ENCODE data around the gene WDR74.
"Not testable (repeated sequence)": the region's sequence is repeated elsewhere in the genome, so short reads cannot be mapped to it uniquely, and the experiment has no call there.

The WDR74 gene

DNA sequence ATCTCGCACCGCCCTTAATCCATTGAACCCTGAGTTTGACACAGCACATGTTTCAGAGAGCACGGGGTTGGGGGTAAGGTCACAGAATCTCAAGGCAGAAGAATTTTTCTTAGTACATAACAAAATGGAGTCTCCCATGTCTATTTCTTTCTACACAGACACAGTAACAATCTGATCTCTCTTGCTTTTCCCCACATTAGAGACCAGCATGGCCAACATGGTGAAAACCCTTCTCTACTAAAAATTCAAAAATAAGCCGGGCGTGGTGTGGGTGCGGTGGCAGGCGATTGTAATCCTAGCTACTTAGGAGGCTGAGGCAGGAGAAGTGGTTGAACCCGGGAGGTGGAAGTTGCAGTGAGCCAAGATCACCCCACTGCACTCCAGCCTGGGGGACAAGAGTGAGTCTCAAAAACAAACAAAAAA lies 19.9 kb upstream of the WDR74 start:
- not testable (repeated sequence) for DNase-seq

DNA sequence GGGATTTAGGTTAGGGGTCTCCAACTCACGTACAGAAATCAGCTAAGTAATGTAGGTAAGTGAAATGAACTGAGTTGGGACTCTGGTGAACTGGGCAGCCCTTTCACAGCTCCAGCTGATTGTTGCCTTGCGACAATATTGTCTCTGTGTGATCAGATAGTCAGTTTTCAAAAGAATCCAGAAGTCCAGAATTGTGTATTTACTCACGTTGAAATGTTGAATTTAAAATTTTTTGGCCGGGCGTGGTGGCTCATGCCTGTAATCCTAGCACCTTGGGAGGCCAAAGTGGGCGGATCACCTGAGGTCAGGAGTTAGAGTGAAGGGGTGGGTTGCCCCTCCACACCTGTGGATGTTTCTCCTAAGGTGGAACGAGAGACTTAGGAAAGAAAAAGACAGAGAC lies 18.8 kb upstream of the WDR74 start:
- no peak for DNase-seq

DNA sequence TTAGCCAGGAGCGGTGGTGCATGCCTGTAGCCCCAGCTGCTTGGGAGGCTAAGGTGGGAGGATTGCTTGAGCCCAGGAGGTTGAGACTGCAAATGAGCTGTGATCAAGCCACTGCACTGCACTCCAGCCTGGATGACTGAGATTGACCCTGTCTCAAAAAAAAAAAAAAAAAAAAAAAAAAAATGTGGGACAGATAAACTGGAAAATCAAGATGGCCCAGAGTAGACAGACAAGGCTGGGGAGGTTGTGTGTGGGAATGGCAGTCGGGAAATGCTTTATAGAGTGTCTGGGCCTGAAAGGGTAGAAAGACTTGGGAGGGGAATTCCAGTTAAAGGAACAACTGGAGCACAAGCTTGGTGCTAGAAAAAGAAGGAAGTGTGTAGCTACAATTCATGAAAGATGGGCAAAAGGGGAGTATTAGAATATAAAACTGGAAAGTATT lies 18.2 kb upstream of the WDR74 start:
- no peak for DNase-seq

DNA sequence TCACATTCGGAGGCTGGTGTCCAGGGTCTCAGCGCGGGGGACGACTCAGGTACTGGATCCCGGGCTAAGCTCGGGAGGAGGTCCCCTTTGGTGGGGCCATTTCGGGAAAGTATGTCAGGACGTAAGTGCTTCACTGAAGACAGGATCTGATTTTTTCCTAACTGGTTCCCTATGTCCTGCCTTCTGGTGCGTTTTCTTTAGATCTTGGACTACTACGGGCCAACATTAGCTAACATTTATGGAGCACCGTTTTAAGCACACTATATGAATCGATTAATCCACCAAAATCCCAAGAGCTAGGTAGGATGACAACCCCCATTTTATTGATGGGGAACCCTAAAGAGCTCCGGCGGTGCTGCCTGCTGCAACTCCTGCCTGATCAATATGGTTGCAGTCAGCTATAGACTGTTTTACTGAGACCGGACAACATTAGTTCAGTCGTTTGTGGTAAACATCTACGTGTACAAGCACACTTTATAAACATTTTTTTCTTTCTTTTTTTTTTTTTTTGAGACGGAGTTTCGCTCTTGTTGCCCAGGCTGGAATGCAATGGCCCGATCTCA lies 17.0 kb upstream of the WDR74 start:
- DNase-seq = no peak

DNA sequence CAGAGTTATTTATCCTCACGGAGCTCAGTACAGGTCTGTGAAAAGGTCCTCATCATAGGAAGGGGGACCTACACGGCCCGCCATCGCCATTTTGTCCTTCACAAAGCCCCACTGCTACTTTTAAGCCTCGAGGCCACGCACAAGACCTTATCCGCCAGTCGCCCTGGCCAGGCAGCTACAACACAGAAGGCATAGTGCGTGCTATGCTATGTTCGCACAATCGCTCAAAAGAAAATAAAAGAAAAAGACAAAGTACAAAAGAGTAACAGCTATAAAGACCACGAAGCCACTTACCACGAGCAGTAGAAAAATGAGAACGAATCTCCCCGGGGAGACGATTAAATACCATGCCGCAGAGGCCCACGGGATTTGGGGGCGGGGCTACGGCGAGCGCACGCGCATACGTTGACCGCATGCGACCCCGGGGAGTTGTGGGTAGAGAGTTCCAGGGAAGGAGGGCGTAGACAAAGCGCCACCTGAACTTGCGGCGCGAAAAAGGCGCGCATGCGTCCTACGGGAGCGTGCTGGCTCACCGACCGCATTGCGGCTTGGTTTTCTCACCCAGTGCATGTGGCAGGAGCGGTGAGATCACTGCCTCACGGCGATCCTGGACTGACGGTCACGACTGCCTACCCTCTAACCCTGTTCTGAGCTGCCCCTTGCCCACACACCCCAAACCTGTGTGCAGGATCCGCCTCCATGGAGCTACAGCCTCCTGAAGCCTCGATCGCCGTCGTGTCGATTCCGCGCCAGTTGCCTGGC lies 16.4 kb upstream of the WDR74 start:
- peak; percentile 99 for DNase-seq

DNA sequence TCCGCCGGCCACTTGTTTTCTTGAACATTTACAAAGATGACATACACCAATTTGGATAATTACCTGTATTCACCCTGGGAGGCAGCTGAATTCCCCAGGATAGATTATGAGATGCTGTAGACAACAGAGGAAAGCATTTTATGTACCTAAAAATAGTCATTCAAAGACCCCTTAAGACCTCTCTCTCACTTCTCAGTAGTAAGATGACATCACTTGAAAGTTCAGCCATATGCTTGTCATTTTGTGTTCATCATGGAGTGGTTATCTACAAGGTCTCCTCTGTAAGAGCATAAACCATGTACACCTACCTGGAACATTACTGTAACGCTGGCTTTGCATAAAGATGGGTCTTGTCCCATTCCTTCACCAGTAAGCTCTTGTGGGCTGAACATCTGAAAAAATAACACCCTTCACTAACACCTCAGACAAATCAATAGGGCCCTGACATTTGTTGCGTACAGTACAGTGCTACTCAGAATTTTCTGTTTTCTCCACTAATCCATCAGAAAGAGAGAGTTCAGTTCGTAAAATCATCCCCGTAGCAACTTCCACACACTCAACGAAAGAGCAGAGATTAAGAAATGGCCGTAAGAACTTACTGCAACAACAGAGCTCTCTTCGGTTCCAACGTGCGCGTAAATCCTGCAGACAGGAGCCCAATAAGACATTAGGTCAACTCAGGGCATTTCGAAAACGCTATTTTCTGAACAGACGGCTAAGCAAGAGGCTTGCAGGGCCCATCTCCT lies 15.6 kb upstream of the WDR74 start:
- no peak for DNase-seq

DNA sequence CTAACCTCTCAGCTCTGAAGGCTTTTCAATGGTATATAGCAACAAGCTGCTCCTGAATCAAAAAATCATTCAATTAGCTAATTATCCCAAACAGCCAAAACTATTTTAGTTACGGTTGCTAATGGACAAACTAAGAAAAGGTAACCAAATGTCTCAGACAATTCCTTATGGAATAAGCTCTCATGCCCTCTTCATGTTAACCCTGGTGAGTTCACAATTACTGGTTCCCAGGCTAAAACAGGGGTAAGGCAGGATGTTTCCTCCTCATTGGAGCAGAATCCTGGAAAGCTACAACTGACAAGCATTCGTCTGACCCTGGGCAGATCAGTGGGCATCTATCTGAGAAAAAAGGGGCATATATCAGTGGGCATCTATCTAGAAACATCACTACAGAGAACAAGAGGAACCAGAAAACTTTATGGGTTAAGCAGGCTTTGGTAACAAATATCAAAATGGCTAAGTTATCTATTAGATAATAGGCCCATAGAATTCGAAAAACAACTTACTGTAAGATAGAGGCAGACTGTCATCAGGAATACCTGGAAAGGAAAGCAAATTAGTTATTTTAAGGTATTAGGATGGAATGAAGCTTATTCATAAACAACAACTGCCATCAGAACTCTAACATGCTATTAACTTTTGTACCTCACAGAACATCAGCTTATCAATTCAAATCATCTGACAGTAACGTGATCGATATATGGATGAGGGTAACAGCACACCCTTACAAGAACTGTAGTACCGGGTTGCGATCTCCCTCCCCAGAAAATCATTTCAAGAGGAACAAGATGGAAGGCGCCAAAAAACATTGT lies 14.8 kb upstream of the WDR74 start:
- DNase-seq = no peak

DNA sequence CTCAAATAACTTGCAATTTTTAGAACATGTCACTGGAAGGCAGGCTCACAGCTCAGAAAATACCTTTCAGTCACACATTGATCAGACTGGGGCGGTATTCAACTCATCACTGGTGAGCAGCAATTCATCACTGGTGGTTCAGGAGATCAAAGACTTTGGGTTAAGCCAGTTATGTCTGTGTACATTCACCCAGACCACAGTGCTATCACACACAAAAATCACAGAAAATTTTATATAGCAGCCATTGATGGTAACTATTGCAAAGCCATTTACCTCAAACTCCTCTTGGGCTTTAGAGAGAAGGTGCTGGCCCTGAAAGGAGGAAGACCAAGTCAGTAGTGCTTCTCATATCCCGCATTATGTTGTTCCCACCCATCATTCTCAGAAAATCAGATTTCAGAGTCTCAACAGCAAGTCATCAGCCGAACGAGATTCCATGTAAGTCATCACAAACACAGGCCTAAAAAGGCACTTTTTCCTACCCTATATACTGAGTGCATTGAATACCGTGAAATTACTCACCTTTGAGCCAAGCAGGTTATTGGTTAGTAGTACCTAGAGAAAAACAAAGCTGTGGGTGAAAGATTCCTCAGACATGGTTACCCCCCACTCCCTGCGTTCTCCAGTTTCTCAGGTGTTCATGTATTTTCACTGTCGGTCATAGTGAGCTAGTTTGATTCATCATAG lies 14.0 kb upstream of the WDR74 start:
- DNase-seq = no peak

DNA sequence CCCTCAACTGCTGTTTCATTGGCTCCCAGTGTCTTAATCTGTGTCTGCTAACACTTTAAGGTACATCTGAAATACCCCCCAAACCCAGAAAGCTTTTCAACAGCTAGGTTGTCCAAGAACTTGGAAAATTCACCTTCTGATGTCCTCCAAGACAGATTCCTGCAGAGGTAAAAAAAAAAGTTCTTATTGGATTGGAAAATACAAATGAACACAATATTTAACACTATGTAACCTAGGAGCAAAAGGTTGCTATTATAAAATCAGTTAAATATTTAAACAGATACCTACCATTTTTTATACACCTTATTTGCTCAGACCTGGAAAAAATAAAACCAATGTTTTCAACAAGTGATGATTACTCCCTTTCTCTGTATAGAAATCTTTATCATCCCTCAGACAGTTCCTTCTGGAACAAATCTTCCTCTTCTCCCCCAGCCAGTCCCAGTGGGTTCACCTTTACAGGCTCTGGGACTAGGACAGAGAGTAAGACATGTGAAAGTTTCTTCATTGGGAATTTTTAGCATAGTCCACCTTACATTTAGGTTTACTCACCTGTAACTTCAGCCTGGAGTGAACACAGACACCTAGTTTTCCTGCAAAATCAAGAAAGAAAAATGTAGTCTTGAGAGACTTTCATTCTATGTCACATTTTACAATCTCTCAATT lies 13.3 kb upstream of the WDR74 start:
- no peak for DNase-seq

DNA sequence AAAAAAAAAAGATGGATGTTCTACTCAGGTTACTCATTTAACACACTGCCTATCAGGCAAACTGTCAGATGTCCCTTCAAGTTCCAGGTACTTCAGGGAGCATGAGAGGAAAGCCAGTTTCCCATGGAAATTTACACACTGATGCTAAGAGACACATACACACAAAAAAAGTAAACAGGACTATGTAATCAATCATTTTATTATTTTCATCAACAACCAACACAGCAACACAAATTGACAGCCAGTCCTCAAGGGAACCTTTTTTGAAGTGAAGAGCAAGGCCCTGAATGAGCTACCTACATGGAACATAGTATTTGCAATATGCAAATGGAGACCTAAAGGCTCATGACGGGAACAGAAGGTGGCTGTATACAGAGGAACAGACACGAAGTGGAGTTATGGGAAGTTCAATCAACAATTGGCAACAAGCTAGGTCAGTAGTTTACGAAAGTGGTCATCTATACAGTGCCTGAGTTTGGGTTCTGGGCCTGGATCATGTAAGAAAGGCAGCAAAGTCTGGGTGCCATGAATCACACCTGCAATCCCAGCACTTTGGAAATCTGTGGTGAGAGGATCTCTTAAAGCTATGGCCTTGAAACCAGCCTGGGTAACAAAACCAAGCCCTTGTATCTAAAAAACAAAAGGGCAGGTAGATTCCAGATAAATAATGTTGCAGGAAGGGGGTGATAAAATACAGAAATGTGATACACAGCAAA lies 12.6 kb upstream of the WDR74 start:
- no peak for DNase-seq

DNA sequence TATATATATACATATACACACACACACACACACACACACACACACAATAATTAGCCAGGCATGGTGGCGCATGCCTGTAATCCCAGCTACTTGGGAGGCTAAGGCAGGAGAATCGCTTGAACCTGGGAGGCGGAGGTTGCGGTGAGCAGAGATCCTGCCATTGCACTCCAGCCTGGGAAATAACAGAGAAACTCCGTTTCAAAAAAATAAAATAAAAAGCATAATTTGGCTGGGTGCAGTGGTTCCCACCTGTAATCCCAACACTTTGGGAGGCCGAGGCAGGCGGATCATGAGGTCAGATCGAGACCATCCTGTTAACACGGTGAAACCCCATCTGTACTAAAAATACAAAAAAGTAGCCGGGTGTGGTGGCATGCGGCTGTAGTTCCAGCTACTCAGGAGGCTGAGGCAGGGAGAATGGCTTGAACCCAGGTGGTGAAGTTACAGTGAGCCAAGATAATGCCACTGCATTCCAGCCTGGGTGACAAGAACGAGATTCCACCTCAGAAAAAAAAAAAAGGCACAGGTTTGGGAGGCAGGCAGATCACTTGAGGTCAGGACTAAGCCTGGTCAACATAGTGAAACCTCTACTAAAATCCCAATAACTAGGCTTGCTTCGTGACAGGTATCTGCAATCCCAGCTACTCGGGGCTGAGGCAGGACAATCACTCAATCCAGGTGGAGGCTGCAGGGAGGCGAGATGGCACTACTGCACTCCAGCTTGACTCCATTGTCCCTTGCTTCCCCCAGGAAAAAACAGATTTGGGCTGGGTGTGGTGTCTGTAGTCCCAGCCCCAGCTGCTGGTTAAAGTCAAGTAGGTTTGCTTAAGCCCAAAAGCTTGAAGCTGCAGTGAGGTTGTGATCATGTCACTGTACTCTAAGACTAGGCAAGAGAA lies 11.8 kb upstream of the WDR74 start:
- DNase-seq = no peak

DNA sequence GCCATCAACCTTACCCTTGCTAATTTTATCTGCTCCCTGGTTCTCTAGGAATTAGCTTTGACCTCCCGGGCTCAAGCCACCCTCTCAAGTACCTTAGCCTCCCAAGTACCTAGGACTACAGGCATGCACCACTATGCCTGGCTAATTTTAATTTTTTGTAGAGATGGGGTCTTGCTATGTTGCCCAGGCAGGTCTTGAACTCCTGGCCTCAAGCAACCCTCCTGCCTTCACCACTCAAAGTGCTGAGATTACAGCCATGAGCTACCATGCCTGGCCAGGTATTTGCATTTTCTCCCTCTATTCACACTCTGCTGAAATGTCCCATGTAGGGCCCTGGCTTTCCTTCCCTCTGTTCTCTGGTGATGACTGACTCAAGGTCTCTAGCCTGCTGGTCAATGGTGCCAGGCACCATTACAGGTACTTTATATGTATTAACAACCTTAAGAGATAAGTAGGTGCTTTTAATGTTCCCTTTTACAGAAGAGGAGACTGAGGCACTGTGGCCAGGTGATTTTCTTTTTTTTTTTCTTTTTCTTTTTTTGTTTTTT lies 8.5 kb upstream of the WDR74 start:
- no peak for DNase-seq

DNA sequence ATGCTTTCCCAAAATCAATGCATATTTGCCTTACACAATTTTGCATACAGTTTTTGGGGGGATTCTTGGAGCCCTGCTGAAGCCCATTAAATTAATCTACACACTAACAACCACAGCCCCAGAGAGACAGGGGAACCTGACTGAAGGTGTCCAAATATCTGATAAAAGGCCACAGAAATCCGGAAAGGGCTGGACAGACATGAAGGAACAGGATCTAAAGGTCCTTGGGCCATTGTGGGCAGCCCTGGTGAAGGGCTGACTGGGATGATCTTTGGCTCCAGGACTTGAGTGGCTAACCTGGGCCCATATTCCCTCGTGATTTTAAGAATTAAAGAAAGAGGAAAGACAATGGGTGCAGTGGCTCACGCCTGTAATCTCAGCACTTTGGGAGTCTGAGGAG lies 6.8 kb upstream of the WDR74 start:
- no peak for DNase-seq

DNA sequence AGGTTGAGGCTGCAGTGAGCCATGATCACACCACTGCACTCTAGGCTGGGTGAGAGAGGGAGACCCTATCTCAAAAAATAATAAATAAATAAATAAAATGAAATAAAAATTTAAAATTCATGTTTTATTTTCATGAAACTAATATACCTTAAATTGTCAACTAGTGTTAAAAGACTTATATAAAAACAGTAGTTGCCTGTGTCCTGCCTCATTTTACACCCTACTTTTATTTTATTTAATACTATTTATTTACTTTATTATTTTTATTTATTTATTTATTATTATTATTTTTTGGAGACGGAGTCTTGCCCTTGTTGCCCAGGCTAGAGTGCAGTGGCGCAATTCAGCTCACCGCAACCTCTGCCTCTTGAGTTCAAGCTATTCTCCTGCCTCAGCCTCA lies 4.8 kb upstream of the WDR74 start:
- DNase-seq = no peak

DNA sequence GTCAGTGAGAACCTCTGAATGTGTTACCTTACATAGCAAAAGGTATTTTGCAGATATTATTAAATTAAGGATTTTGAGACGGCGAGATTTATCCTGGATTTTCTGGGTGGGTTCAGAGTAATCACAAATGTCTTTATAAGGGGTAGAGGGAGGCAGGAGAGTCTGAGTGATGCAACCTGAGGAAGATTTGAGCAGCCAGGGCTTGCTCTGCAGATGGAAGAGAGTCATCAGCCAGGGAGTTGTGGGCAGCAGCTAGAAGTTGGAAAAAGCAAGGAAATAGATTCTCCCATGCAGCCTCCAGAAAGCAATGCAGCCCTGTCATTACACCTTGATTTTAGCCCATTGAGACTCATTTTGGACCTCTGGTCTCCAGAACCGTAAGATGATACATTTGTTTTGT lies 4.1 kb upstream of the WDR74 start:
- DNase-seq = no peak

DNA sequence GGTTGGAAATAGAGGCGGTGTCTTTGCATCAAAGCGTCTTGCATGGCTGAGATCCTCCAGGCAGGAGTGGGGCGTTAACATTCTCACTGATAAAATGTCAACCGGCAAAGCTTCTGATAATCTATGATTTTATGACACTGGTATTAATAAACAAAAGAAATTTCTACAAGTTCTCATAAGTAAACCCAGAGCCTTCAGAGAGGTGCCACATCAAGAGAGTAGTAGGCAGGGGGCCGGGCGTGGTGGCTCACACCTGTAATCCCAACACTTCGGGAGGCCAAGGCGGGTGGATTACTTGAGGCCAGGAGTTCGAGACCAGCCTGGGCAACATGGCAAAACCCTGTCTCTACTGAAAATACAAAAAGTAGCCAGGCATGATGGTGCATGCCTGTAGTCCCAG lies 3.5 kb upstream of the WDR74 start:
- not testable (repeated sequence) for DNase-seq

DNA sequence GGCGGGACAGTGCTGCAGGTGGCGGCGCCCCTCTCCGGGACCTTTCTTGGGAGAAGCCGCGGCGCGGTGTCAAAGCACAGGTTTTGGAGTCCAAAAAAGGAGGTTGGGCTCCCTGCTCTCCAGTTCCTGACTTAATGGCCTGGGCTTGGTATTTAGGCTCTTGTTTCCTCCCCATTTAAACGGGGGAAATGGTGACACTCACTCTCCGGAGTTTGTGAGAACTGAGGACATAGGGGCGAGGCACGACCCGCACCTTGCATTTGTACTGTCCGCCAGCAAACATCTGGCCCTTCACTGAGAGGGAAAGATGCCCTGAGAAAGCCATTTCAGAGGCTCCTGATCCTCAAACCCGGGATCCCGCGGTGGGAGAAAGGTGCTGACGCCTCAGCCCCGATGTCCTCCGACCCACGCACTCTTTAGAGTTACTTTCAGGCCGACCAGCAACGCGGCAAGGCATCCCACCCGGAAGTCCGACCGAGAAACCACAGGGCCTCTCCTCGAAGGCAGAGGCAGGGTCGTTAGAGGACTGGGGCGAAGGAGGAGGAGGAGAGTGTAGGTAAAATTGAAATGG lies 2.9 kb upstream of the WDR74 start:
- no peak for DNase-seq

DNA sequence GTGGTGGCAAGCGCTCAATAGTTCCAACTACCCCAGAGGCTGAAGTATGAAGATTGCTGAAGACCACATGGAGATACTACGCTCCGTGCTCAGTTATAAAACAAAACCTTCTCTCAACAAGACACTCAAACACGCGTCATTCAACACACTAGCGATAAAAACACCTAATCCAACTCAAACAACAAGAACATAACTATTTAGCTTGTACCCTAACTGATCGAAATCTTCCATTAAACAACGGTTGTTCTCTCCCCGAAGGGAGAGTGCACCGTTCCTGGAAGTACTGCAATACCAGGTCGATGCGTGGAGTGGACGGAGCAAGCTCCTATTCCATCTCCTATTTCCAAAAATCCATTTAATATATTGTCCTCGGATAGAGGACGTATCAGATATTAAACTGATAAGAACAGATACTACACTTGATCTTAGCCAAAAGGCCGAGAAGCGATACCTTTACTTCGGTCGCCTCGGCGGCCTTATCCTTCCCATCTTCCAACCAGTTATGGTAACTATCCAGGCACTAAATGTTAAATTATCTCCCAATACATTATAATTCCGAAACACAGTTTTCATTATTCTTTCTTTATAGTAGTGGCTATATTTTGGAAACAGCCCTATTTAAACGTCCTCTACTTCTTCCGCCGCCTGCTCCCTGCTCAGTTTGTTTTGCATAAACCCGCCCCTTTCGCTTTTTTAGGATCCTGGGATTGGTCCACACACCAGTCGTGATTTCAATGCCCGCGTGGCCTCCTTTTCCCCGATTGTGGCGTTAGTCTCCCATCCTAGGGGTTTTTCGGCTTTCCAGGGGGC lies 2.2 kb upstream of the WDR74 start:
- peak; percentile 98 for DNase-seq
